Mesodermal cell (in vitro differentiated cells): Measurements from ENCODE around the gene MAPK10.
"Not testable (repeated sequence)": the region's sequence is repeated elsewhere in the genome, so short reads cannot be mapped to it uniquely, and the experiment has no call there.

Experiments used
- H3K27ac ChIP-seq: 2 replicates; pipeline ENCODE4 v1.7.0; 2013; ENCODE audit warnings: mild to moderate bottlenecking, low read depth, low read length, moderate library complexity; ENCODE audit not compliant: severe bottlenecking
- H3K36me3 ChIP-seq: 2 replicates; pipeline ENCODE4 v1.7.1; 2013; ENCODE audit warnings: mild to moderate bottlenecking, low read length, moderate library complexity; ENCODE audit not compliant: control insufficient read depth, insufficient read depth
- H3K4me1 ChIP-seq: one replicate; pipeline ENCODE4 v1.7.1; 2013; ENCODE audit warnings: mild to moderate bottlenecking, low read length; ENCODE audit not compliant: insufficient read depth, control insufficient read depth, poor library complexity, severe bottlenecking
- H3K4me3 ChIP-seq: 2 replicates; pipeline ENCODE4 v1.7.0; 2013; ENCODE audit warnings: low read length, control low read depth, mild to moderate bottlenecking; ENCODE audit not compliant: insufficient read depth, poor library complexity, severe bottlenecking; ENCODE audit errors: extremely low read depth
- H3K9me3 ChIP-seq: 2 replicates; pipeline ENCODE4 v1.7.1; 2013; ENCODE audit warnings: mild to moderate bottlenecking, low read length, moderate library complexity; ENCODE audit not compliant: control insufficient read depth
- WGBS, 2 experiments: methylation state at CpG; one replicate each; pipeline ENCODE4 v1.1.5; 2013; ENCODE audit warnings: missing lambda C conversion rate in 2 of 2; ENCODE audit not compliant: insufficient coverage in 2 of 2; 5-methylcytosine and 5-hydroxymethylcytosine counted together

The MAPK10 gene

DNA sequence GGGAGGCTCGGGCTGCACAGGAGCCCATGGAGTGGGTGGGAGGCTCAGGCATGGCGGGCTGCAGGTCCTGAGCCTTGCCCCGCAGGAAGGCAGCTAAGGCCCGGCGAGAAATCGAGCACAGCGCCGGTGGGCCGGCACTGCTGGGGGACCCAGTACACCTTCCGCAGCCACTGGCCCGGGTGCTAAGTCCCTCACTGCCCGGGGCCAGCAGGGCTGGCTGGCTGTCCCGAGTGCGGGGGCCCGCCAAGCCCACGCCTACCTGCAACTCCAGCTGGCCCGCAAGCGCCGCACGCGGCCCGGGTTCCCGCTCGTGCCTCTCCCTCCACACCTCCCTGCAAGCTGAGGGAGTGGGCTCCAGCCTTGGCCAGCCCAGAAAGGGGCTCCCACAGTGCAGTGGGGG, 338.2 kb downstream of the MAPK10 start:
- WGBS, 2 experiments = 98 to 100% methylated on average over 5 to 8 of the region's 24 CpGs

DNA sequence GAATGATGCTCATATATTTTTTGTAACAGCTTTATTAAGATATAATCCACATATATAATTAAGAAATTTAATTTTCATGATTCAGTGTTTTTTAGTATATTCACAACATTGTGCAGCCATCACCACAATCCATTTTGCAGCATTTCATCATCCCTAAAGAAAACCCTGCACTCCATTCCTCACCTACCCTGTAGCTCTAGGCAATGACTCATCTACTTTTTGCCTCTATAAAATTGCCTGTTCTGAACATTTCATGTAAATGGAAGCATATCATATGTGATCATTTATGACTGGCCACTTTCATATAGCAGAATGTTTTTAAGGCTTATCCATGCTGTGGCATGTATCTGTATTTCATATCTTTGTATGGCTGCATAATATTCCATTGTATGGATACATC, 339.9 kb downstream of the MAPK10 start:
- no peak overlapping the region for H3K27ac ChIP-seq
- no peak overlapping the region for H3K4me3 ChIP-seq
- H3K9me3 ChIP-seq = no peaks in the 10 kb centered on the region
- peaks cover 3% of the 10 kb centered on the region for H3K4me1 ChIP-seq
- H3K36me3 ChIP-seq = no peaks in the 10 kb centered on the region

More for the DNA sequence above, 338.2 kb downstream of the MAPK10 start:
- not testable (repeated sequence) for H3K9me3 ChIP-seq, H3K27ac ChIP-seq, H3K4me3 ChIP-seq, H3K4me1 ChIP-seq, H3K36me3 ChIP-seq

DNA sequence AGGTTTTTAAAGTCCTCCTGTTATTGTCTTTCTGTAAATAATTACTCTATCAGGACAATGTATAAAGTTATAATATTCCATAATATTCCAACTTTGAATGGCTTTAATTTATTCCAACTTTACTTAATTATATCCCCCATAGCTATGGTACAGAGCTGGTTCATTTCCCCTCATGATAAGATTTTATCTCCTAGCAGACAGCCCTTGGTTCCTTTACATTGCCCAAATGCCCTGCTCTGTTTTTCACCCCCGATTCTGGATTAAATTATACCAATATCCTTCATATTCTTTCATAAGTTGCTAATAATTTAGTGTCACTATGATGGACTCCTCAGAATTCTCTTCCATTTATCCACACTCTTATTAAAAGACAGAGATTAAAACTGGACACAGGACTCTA, 340.5 kb downstream of the MAPK10 start:
- H3K36me3 ChIP-seq = no peaks in the 10 kb centered on the region
- H3K4me3 ChIP-seq = no peak overlapping the region
- no peaks in the 10 kb centered on the region for H3K9me3 ChIP-seq
- no peak overlapping the region for H3K27ac ChIP-seq
- peaks cover 9% of the 10 kb centered on the region for H3K4me1 ChIP-seq
- WGBS, 2 experiments = 83% methylated on average over 1 of the region's 1 CpG; no CpG with 5 or more reads in 1 of the 2 experiments

DNA sequence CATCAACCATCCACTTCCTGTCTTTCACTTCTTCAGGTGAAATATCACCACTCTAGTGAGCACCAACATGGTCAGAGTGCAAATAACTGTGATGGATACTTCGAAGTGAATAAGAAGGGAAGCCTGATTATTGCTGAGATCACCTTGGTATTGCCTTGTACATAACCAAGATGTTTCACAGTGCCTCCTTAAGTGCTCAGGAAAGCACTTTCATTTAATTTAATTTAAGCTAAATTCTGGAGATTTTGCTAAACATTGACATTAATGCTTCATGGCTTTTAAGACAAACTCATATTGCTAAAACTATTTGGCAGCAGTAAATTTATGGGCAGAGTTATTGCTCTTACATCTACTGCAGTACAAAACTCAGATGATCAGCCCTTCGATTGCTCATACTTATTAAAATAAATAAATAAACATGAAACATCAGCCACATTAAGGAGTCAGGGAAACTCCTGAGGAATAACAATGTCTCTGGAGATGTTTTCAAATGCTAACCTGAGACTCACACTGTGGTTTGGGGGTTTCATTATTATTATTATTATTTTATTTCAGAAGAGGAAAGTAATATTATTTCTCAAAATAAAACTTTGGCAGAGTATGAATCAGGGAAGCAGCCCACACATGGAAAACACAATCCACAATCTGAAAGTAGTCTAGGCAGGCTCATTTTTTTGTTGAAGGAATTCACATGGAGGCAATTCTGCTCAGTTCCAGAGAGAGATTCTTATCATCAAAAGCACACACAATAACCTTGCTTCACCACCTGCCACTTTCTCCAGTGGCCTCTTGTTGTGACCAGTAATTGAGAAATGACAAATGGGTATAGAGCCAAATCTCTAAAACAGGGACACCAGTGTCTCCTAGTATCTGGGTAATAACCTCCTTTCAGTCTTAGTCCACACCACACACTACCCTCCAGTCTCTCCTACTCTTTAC, 344.2 kb downstream of the MAPK10 start:
- Histone ChIP-seq H3K4me1 (peaks cover 10% of the 10 kb centered on the region), H3K27ac (no peak overlapping the region)
- 60% methylated on average over 1 of the region's 2 CpGs; no CpG with 5 or more reads in 1 of the 2 experiments for WGBS, 2 experiments

DNA sequence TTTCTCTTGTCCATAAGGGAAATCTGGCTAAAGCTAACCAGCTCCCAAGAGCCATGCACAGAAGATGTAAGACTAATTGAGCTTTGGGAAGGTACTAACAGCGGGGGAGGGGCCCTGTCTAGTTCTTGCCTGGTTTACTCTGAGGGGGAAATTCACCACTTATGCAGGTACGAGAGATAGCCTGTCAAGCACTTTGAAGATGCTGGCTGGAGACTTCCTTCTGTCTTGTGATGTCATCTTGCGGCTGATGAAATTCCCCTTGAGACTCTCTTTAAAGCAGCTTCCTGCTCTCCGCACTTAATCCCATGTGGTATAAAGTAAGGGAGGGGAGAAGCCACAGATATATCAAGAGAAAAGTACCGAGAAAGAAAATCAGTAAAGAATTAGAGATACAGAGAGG, 345.3 kb downstream of the MAPK10 start:
- H3K27ac ChIP-seq = no peak overlapping the region
- H3K9me3 ChIP-seq = no peaks in the 10 kb centered on the region
- WGBS, 2 experiments = 82 to 100% methylated on average over 2 of the region's 5 CpGs
- H3K4me1 ChIP-seq = peaks cover 10% of the 10 kb centered on the region
- H3K4me3 ChIP-seq = no peak overlapping the region
- no peaks in the 10 kb centered on the region for H3K36me3 ChIP-seq

More for the DNA sequence above, 344.2 kb downstream of the MAPK10 start:
- Histone ChIP-seq H3K4me3 (no peak overlapping the region), H3K36me3 (no peaks in the 10 kb centered on the region), H3K9me3 (no peaks in the 10 kb centered on the region)

DNA sequence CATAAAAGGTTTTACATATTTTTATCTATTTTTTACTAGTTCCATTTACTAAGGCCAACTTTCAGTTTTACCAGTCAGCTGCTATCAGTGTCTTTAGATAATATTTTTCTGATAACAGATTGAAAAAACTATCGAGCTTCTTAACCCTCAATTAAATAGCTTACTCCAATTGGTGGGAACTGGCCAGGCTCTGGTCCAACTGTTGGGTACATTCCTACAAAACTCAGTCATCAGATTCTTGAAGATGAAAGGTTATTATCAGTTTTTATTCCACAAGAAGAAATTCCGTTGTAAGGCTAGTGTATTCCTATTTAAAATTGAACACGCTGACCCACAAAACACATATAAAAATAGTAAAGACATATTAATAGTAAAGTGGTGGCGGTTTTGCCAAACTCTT, 346.2 kb downstream of the MAPK10 start:
- Histone ChIP-seq H3K27ac (no peak overlapping the region), H3K4me3 (no peak overlapping the region), H3K36me3 (no peaks in the 10 kb centered on the region), H3K9me3 (no peaks in the 10 kb centered on the region), H3K4me1 (peaks cover 10% of the 10 kb centered on the region)
- no CpG with 5 or more reads among the region's 4 CpGs for WGBS, 2 experiments

DNA sequence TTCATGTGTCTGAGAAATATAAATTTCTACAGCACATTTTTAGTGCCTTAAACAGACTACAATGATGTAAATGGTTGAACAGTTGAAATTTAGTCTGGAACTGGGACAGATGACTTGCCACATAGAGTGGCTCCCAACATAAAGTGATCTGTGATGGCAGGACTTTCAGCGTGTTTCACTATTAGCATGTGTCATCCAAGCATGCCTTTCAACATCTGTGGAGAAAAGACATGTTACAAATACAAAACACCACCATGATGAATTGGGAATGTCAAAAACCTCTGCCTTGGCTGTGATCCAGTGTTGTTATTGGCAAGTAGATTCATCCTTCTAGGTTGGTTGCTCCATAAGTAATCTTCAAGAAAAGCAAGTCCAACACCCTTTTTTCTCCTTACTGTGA, 348.7 kb downstream of the MAPK10 start:
- Histone ChIP-seq H3K4me1 (peaks cover 10% of the 10 kb centered on the region), H3K4me3 (no peak overlapping the region), H3K9me3 (no peaks in the 10 kb centered on the region), H3K36me3 (no peaks in the 10 kb centered on the region), H3K27ac (no peak overlapping the region)
- 90% methylated on average over 1 of the region's 1 CpG; no CpG with 5 or more reads in 1 of the 2 experiments for WGBS, 2 experiments

DNA sequence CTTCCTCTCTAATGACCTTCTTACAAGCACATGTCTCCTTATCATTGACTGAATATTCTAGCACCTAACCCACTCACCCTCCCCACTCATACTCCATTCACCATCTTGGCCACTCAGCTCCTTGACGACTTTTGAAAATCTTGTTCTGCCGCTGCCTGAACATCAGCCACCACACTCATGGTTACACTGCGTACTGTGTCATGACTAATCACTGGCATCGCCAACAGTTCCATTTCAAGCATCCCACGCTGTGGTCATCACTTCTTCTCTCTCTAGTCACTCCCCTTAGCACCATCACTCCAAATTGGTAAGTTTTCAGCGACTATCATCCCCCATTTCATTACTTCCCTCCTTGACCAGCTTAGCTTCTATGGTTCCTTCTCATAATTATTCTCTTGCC, 352.8 kb downstream of the MAPK10 start:
- no peak overlapping the region for H3K27ac ChIP-seq
- no peaks in the 10 kb centered on the region for H3K9me3 ChIP-seq
- no peaks in the 10 kb centered on the region for H3K36me3 ChIP-seq
- H3K4me1 ChIP-seq = no peaks in the 10 kb centered on the region
- no peak overlapping the region for H3K4me3 ChIP-seq
- 87 to 97% methylated on average over 6 of the region's 6 CpGs for WGBS, 2 experiments

DNA sequence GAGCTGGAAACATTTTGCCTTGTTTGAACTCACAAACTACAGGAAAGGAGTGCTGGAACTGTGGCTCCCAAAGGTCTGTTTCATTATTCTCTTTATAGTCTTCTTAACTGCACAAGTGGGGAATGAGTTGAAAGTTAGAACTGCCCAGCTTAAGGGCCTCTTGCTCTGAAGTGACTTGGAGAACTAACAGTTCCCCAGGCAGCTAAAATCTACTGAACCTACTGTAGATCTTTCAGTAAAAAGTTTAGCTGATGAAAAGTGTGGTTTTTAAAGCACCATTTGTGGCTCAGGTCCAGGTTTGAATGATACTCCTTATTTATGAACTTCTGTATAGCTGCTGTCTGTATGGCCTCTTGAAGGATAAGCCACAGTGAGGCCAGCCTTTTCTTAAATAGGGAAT, 353.8 kb downstream of the MAPK10 start:
- no peak overlapping the region for H3K27ac ChIP-seq
- no peaks in the 10 kb centered on the region for H3K4me1 ChIP-seq
- no peaks in the 10 kb centered on the region for H3K36me3 ChIP-seq
- H3K9me3 ChIP-seq = no peaks in the 10 kb centered on the region
- no peak overlapping the region for H3K4me3 ChIP-seq

DNA sequence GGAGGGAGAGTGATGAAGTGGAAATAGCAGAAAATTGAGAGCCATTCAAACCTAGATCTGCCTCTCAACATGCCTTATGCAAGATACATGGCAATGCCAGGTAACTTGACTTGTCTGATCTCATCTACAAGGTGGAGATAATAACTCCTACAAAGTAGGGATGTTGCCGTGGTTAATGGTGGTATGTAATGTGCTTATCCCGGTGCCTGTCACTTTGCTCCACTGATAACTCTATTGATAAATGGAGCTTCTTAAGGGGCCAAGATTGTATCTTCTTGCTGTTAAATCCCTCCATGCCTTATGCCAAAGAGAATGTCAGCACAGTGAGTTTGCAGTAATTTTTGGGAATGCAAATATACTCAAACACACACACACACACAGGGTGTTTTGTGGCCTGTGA, 355.8 kb downstream of the MAPK10 start:
- Histone ChIP-seq H3K4me1 (no peaks in the 10 kb centered on the region), H3K36me3 (no peaks in the 10 kb centered on the region), H3K4me3 (no peak overlapping the region), H3K27ac (no peak overlapping the region), H3K9me3 (no peaks in the 10 kb centered on the region)
- WGBS, 2 experiments = no CpG with 5 or more reads among the region's 2 CpGs

DNA sequence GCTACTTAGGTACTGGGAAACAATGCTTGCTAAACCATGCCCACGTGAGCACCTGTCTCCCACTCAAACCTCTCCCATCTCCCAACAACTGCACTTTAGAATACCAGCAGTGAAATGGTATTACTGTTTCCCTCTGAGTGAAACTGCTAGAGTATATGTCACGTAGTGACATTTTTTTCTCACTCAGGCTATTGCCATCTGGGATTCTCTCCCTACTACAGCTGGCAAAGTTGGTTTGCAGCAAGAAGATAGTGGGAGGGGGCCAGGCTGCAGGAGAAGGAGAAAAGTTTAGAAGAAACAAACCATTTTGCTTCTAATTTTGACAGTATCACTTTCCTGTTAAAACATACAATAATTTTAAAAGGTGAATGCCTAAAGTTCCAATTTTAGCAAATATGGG, 358.3 kb downstream of the MAPK10 start:
- Histone ChIP-seq H3K4me1 (no peaks in the 10 kb centered on the region), H3K36me3 (no peaks in the 10 kb centered on the region), H3K27ac (no peak overlapping the region), H3K9me3 (no peaks in the 10 kb centered on the region), H3K4me3 (no peak overlapping the region)
- 100% methylated on average over 2 of the region's 2 CpGs; no CpG with 5 or more reads in 1 of the 2 experiments for WGBS, 2 experiments
